HG02642 (cell line): Measurements from ENCODE around the gene ELAVL1.

Experiments
- ATAC-seq: cut with Tn5 transposase; IDR thresholded peaks from one replicate; pipeline ENCODE4 v1.9.1; 2021; ENCODE audit warnings: mild to moderate bottlenecking; ENCODE audit not compliant: unreplicated experiment, poor library complexity

The ELAVL1 gene

GRCh38 chr19:7987114-7987768, 18.2 kb downstream of the ELAVL1 start:
- ATAC-seq, result no peak

- no peak for ATAC-seq
Measured at GRCh38 chr19:7986321-7987113, 18.9 kb downstream of the ELAVL1 start.

- ATAC-seq, result no peak
Measured at GRCh38 chr19:7985481-7985911, 19.9 kb downstream of the ELAVL1 start.

- ATAC-seq, result no peak
Measured at GRCh38 chr19:7983995-7984837, 21.2 kb downstream of the ELAVL1 start.

GRCh38 chr19:7983286-7983950, 22.0 kb downstream of the ELAVL1 start:
- no peak for ATAC-seq

GRCh38 chr19:7982651-7983099, 22.8 kb downstream of the ELAVL1 start:
- no peak for ATAC-seq

- ATAC-seq, result no peak
Measured at GRCh38 chr19:7982103-7982502, 23.3 kb downstream of the ELAVL1 start.

- no peak for ATAC-seq
Measured at GRCh38 chr19:7981661-7982060, 23.8 kb downstream of the ELAVL1 start.

GRCh38 chr19:7981199-7981598, 24.2 kb downstream of the ELAVL1 start:
- no peak for ATAC-seq

- ATAC-seq, result no peak
Measured at GRCh38 chr19:7980635-7981121, 24.8 kb downstream of the ELAVL1 start.

- no peak for ATAC-seq
Measured at GRCh38 chr19:7980168-7980567, 25.3 kb downstream of the ELAVL1 start.

- ATAC-seq, result no peak
Measured at GRCh38 chr19:7979559-7979958, 25.9 kb downstream of the ELAVL1 start.

- no peak for ATAC-seq
Measured at GRCh38 chr19:7979011-7979410, 26.4 kb downstream of the ELAVL1 start.

- no peak for ATAC-seq
Measured at GRCh38 chr19:7978179-7978825, 27.1 kb downstream of the ELAVL1 start.

GRCh38 chr19:7977723-7978040, 27.8 kb downstream of the ELAVL1 start:
- no peak for ATAC-seq

GRCh38 chr19:7977021-7977722, 28.3 kb downstream of the ELAVL1 start:
- no peak for ATAC-seq

GRCh38 chr19:7976461-7976860, 29.0 kb downstream of the ELAVL1 start:
- ATAC-seq, result no peak

- no peak for ATAC-seq
Measured at GRCh38 chr19:7975037-7975436, 30.4 kb downstream of the ELAVL1 start.

GRCh38 chr19:7973883-7974282, 31.6 kb downstream of the ELAVL1 start:
- no peak for ATAC-seq
